ENCODE data around the gene COG4.
"Not testable (repeated sequence)": the region's sequence is repeated elsewhere in the genome, so short reads cannot be mapped to it uniquely, and the experiment has no call there.

Gene COG4

GRCh38 chr16:70523076-70523742, at the start of gene COG4:
Gene COG4 (minus strand): TSS chr16:70523554. CDS start chr16:70523543, 11 bp downstream.
- peak; percentile 63 to 66 for DNase-seq

GRCh38 chr16:70572926-70573270, 49.5 kb upstream of the COG4 start:
- no peak for DNase-seq

GRCh38 chr16:70572050-70572925, 48.9 kb upstream of the COG4 start:
- DNase-seq = no peak

DNA sequence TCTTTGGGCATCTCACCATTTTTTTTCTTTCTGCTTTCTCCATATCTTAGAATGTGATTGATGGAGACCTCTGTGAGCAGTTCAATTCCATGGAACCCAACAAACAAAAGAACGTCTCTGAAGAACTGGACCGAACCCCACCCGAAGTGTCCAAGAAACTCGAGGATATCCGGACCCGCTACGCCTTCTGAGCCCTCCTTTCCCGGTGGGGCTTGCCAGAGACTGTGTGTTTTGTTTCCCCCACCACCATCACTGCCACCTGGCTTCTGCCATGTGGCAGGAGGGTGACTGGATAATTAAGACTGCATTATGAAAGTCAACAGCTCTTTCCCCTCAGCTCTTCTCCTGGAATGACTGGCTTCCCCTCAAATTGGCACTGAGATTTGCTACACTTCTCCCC, 48.3 kb upstream of the COG4 start:
- DNase-seq = no peak

DNA sequence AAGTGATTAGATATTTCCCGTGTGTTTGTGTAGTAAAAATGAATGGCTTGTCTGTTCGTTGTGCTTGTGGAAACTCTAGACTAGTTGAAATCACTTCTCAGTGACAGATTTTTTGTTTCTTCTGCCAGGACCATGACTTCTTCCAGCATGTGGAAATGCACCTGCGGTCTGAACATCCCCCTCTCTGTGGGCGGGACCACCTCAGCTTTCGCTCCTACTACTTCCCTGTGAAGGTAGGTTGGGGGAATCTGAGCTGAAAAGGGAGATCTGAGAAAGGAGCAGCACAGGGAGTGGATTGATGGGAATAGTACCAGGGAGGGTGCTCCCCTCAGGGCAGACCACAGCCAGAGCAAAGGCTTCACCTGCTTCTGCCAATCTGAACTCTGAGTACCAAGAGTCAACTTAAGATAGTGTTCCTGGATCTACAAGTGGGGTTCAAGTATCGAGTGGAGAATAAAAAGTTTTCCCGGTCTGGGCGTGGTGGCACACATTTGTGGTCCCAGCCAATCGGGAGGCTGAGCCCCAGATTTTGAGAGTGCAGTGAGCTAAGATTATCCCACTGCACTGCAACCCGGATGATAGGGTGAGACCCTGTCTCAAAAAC, 47.7 kb upstream of the COG4 start:
- no peak for DNase-seq

DNA sequence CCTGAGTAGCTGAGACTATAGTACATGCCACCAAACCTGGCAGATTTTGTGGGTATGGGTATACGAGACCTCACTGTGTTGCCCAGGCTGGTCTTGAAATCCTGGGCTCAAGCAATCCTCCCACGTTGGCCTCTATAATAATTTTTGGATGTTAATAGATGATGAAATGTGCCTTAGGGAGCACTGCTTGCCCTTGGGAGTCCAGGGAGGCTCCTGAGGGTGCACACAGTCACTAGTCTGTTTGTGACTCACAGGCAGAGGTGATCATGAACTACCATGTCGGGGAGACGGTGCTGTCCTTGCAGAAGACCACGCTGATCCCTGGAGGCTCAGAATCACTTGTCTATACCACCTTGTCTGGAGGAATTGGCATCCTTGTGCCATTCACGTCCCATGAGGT, 46.4 kb upstream of the COG4 start:
- no peak for DNase-seq

- no peak for DNase-seq
Observed at GRCh38 chr16:70568601-70569237, 45.4 kb upstream of the COG4 start.

GRCh38 chr16:70565053-70565452, 41.7 kb upstream of the COG4 start:
- no peak for DNase-seq

- no peak for DNase-seq
Observed at GRCh38 chr16:70563636-70564035, 40.3 kb upstream of the COG4 start.

DNA sequence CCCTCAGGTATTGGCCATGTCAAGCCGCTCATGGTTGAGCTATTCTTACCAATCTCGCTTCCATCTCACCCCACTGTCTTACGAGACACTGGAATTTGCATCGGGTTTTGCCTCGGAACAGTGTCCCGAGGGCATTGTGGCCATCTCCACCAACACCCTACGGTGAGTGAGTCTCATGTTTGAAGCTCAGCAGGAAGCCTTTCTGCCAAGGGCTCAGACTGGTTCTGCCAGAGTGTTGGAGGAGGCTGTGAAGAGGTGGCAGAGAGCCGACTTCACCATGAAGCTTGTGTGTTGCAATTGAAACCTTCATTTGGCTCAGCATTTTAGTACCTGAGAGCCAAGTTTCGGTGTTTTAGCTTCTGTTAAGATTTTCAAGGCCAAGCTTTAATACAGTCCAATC, 38.3 kb upstream of the COG4 start:
- DNase-seq = no peak

- DNase-seq = no peak
Observed at GRCh38 chr16:70556063-70556462, 32.7 kb upstream of the COG4 start.

GRCh38 chr16:70553645-70554044, 30.3 kb upstream of the COG4 start:
- no peak for DNase-seq

- DNase-seq = no peak
Observed at GRCh38 chr16:70552675-70553074, 29.3 kb upstream of the COG4 start.

- no peak for DNase-seq
Observed at GRCh38 chr16:70551788-70552187, 28.4 kb upstream of the COG4 start.

DNA sequence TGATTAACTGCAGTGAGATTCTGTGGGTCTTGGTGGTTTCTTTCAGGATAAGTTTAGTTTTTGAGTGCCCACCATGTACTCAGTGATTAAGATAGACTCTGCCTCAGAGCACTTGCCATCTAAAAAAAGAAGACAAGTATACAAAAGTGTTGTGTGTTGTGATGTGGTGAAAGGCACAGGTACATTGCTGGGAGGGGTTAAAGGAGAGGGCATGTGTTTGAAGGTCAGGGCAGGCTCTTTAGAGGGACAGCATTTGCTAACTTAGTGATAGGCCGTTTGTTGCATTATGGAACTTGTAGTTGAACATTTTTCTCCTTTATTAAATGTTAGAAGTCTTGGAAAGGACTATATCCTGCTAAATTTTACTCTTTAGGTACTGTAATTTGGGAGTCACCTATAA, 26.7 kb upstream of the COG4 start:
- DNase-seq = no peak

- DNase-seq = no peak
Observed at GRCh38 chr16:70548936-70549335, 25.6 kb upstream of the COG4 start.

GRCh38 chr16:70544548-70544947, 21.2 kb upstream of the COG4 start:
- no peak for DNase-seq

DNA sequence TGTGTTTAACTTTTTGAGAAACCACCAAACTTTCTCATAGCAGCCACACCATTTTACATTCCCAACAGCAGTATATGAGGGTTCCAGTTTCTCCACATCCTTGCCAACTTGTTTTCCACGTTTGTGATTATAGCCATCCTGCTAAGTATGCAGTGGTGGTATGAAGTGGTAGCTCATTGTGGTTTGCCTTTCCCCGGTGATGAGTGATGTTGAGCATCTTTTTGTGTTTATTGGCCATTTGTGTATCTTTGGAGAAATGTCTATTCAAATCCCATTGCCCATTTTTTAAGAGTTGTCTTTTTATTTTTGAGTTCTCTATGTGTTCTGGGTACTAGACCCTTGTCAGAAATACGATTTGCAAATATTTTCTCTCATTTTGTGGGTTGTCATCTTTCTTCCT, 17.6 kb upstream of the COG4 start:
- DNase-seq = no peak

GRCh38 chr16:70534971-70535370, 11.6 kb upstream of the COG4 start:
- DNase-seq = no peak

DNA sequence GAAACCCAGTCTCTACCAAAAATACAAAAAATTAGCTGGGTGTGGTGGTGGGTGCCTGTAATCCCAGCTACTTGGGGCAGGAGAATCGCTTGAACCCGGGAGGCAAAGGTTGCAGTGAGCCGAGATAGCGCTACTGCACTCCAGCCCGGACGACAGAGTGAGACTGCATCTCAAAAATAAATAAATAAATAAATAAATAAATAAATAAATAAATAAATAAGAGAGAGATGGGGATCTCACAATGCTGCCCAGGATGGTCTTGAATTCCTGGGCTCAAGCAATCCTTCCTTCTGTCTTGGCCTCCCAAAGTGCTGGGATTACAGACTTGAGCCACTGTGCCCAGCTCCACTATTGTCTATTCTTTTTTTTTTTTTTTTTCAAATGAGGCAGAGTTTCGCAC, 6.6 kb upstream of the COG4 start:
- not testable (repeated sequence) for DNase-seq

DNA sequence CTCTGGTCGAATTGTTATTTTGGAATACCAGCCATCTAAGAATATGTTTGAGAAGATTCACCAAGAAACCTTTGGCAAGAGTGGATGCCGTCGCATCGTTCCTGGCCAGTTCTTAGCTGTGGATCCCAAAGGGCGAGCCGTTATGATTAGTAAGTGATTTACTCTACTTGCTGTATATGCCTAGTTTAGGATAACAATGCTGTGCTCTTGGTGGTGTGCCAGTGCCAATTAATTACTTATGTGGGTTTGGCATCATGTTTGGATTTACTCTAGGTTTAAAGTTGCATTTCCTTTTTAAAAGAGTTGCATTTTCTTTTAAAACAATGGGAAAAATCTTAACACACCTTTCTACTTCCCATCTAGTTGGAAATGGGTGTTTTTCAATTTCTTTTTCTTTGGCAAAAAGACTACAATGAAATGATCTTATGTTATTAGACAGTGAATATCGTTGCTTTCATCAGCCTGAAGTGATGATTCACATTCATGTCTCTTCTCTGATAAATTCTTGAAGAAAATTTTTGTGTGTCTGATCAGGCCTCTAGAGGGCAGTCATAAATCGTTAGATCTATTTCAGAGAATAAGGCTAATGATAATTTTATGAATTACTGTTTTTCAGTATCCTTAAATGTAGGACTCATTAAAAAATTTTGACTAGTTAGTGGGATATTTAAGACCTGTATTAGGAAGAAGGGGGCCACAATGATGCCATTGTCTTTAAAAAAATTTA, 5.9 kb upstream of the COG4 start:
- no peak for DNase-seq

DNA sequence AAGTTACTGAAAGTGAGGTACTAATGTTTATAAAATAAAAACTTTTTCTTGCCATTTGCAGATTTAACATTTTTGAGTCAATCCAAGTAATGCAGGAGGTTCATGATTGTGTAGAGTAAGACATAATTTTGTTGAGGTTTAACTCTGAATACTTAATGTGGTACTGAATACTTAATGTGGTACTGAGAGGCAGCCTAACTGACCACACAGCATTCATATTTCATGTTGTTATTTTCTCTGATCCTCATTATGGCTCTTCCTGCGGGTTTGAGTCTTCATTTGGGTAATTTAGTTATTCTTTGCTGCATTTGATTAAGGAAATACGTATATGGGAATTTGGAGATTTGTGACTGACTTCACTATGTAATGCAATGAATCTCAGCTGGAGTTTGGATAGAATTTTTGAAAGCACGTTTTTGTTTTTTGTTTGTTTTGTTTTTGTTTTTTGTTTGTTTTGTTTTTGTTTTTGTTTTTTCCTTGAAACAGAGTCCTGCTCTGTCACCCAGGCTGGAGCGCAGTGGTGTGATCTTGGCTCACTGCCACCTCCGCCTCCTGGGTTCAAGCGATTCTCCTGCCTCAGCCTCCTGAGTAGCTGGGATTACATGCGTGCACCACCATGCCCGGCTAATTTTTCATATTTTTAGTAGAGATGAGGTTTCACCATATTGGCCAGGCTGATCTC, 4.1 kb upstream of the COG4 start:
- DNase-seq = no peak

All from NCI-H1930 (cell line).